ENCODE measurements around the gene ANKRD37.

DNA sequence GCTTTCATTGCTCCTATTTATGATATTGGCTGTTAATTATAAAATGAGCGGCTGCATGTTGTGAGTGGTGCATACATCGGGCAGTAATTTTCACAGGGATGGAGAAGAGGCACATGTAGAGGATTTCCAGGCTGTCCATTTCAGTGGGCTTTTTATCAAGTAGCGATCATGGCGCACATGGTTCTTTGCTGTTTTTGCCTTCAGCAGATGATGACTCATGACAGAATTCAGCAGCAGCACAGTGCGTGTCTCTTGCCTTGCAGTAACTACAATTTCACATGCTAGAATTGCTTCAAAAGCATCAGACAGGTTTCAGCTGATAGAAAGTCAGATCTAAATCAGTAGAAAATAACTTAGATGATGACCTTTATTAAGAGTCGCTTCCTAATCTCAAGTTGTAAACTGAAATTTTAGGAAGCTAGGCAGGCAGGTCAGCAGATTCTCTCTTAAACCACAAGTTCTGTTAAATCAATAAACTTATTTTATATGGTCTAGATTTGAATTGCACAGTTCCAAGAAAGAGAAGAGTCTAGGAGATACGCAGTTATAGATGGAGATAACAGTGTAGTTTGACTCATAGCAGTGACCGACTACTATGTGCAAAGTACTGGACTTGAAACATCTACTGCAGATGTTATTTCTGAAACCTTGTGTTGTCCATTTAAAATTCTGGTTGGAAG lies 36.7 kb upstream of the ANKRD37 start:
- TF ChIP-seq, protein P1, sequence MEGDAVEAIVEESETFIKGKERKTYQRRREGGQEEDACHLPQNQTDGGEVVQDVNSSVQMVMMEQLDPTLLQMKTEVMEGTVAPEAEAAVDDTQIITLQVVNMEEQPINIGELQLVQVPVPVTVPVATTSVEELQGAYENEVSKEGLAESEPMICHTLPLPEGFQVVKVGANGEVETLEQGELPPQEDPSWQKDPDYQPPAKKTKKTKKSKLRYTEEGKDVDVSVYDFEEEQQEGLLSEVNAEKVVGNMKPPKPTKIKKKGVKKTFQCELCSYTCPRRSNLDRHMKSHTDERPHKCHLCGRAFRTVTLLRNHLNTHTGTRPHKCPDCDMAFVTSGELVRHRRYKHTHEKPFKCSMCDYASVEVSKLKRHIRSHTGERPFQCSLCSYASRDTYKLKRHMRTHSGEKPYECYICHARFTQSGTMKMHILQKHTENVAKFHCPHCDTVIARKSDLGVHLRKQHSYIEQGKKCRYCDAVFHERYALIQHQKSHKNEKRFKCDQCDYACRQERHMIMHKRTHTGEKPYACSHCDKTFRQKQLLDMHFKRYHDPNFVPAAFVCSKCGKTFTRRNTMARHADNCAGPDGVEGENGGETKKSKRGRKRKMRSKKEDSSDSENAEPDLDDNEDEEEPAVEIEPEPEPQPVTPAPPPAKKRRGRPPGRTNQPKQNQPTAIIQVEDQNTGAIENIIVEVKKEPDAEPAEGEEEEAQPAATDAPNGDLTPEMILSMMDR (IDR thresholded peaks at IDR 0.05), result no peak
- TF ChIP-seq EZH2 (IDR thresholded peaks at IDR 0.05), result no peak

All from neural progenitor cell (in vitro differentiated cells).